HL-60 (cell line): ENCODE data around the gene GAREM1.

Source experiments
- GABPA ChIP-seq: IDR thresholded peaks from 2 replicates; pipeline ENCODE4 v1.6.1; 2012; ENCODE audit warnings: low read depth
- POLR2AphosphoS5 ChIP-seq: IDR thresholded peaks from 2 replicates; pipeline ENCODE4 v1.6.1; 2012; ENCODE audit warnings: low read depth
- REST ChIP-seq: IDR thresholded peaks from 2 replicates; pipeline ENCODE4 v1.6.1; 2012; ENCODE audit warnings: low read depth; ENCODE audit not compliant: insufficient replicate concordance
- SPI1 ChIP-seq: IDR thresholded peaks from 2 replicates; pipeline ENCODE4 v1.6.1; 2012; ENCODE audit warnings: low read depth, mild to moderate bottlenecking, borderline replicate concordance
- TF ChIP-seq, protein P1 (sequence below): IDR thresholded peaks from one replicate; pipeline ENCODE4 v1.5.1; 2011; ENCODE audit warnings: low read length, control low read depth, inconsistent platforms; ENCODE audit not compliant: insufficient read depth

DNA sequence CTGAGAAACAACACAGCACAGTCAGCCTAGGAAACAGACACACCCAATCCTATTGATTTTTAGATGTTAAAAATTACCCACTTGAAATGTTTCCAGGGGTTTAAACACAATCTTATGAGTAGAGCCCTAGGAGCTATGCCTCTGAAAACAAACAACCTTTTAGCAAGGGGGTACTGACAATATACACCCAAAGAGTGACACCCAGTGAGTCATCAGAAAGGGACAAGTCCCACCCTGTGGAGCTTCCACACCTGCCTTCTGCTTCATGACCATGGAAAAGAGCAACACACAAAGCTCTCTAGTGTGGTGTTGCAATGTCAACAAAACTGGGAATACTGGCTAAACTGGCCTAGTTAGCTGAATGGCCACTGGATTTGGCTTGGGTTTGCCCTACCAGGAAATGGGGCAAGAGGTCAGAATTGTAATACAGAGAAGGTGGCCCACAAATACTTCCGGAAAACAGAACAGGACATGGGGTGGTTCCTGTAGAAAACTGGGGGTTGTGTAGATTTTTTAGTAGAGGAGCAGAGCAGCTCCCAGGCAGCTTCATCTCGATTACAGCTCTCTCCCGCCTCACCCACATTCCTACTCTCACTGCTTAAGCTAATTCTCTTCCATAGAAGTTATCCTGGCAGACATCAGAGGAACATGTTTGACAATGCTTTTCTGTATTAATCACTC lies 98.2 kb downstream of the GAREM1 start:
- TF ChIP-seq REST (no peak), POLR2AphosphoS5 (no peak), GABPA (no peak), SPI1 (no peak)
- TF ChIP-seq, protein P1, sequence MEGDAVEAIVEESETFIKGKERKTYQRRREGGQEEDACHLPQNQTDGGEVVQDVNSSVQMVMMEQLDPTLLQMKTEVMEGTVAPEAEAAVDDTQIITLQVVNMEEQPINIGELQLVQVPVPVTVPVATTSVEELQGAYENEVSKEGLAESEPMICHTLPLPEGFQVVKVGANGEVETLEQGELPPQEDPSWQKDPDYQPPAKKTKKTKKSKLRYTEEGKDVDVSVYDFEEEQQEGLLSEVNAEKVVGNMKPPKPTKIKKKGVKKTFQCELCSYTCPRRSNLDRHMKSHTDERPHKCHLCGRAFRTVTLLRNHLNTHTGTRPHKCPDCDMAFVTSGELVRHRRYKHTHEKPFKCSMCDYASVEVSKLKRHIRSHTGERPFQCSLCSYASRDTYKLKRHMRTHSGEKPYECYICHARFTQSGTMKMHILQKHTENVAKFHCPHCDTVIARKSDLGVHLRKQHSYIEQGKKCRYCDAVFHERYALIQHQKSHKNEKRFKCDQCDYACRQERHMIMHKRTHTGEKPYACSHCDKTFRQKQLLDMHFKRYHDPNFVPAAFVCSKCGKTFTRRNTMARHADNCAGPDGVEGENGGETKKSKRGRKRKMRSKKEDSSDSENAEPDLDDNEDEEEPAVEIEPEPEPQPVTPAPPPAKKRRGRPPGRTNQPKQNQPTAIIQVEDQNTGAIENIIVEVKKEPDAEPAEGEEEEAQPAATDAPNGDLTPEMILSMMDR, result no peak
